DOHH2 (cell line): ENCODE results near the gene CHST3.
"Not testable (repeated sequence)": the region's sequence is repeated elsewhere in the genome, so short reads cannot be mapped to it uniquely, and the experiment has no call there.

Source experiments
- H3F3A ChIP-seq: fragments of 200-600 bp; sonication (generic), shearing (Covaris generic); 2 replicates; pipeline ENCODE4 v1.6.0; 2016; ENCODE audit warnings: antibody characterized with exemption, mild to moderate bottlenecking; ENCODE audit not compliant: control insufficient read depth, insufficient read depth
- H3K27ac ChIP-seq: fragments of 200-600 bp; sonication (generic); 2 replicates; pipeline ENCODE4 v1.5.1; 2014; ENCODE audit warnings: low read depth, mild to moderate bottlenecking, low read length, moderate library complexity
- H3K27me3 ChIP-seq: fragments of 200-600 bp; sonication (generic); 2 replicates; pipeline ENCODE4 v1.6.1; 2014; ENCODE audit warnings: mild to moderate bottlenecking, low read length, mixed read lengths; ENCODE audit not compliant: control insufficient read depth
- H3K36me3 ChIP-seq: fragments of 200-600 bp; sonication (generic); 2 replicates; pipeline ENCODE4 v1.6.1; 2014; ENCODE audit warnings: mild to moderate bottlenecking, low read length, moderate library complexity, mixed read lengths; ENCODE audit not compliant: control insufficient read depth
- H3K4me1 ChIP-seq: fragments of 200-600 bp; sonication (generic); 2 replicates; pipeline ENCODE4 v1.6.1; 2014; ENCODE audit warnings: mild to moderate bottlenecking, low read length, mixed read lengths; ENCODE audit not compliant: control insufficient read depth
- H3K4me2 ChIP-seq: fragments of 200-600 bp; sonication (generic); 2 replicates; pipeline ENCODE4 v1.6.0; 2014; ENCODE audit warnings: mild to moderate bottlenecking, low read length, moderate library complexity
- H3K4me3 ChIP-seq: fragments of 200-600 bp; sonication (generic); 2 replicates; pipeline ENCODE4 v1.5.1; 2014; ENCODE audit warnings: mild to moderate bottlenecking, low read length, mixed read lengths
- H3K79me2 ChIP-seq: fragments of 200-600 bp; sonication (generic); 2 replicates; pipeline ENCODE4 v1.6.1; 2014; ENCODE audit warnings: mild to moderate bottlenecking, low read length, mixed read lengths; ENCODE audit not compliant: control insufficient read depth
- H3K9me2 ChIP-seq: fragments of 200-600 bp; sonication (generic); replicated peaks from 2 replicates; pipeline ENCODE4 v1.6.1; 2014; ENCODE audit warnings: mild to moderate bottlenecking, low read length, mixed read lengths; ENCODE audit not compliant: control insufficient read depth
- H3K9me3 ChIP-seq: fragments of 200-600 bp; sonication (generic); 2 replicates; pipeline ENCODE4 v1.6.1; 2014; ENCODE audit warnings: antibody characterized with exemption, low read length, mixed read lengths; ENCODE audit not compliant: control insufficient read depth, insufficient read depth
- H4K20me1 ChIP-seq: fragments of 200-600 bp; sonication (generic); 2 replicates; pipeline ENCODE4 v1.6.0; 2014; ENCODE audit warnings: low read depth, mild to moderate bottlenecking, antibody characterized with exemption, low read length, moderate library complexity; ENCODE audit not compliant: control insufficient read depth, insufficient read depth
- EZH2phosphoT487 ChIP-seq: fragments of 200-600 bp; sonication (generic); IDR thresholded peaks from 2 replicates; pipeline ENCODE4 v1.6.1; 2017; ENCODE audit warnings: borderline replicate concordance, mild to moderate bottlenecking, antibody characterized with exemption, low read length, moderate library complexity, mixed read lengths
- TF ChIP-seq, protein P1 (sequence below): fragments of 200-600 bp; sonication (generic); IDR thresholded peaks from one replicate; pipeline ENCODE4 v1.5.1; 2014; ENCODE audit warnings: antibody characterized with exemption, mild to moderate bottlenecking, low read depth, low read length; ENCODE audit not compliant: poor library complexity, severe bottlenecking

CHST3 gene

DNA sequence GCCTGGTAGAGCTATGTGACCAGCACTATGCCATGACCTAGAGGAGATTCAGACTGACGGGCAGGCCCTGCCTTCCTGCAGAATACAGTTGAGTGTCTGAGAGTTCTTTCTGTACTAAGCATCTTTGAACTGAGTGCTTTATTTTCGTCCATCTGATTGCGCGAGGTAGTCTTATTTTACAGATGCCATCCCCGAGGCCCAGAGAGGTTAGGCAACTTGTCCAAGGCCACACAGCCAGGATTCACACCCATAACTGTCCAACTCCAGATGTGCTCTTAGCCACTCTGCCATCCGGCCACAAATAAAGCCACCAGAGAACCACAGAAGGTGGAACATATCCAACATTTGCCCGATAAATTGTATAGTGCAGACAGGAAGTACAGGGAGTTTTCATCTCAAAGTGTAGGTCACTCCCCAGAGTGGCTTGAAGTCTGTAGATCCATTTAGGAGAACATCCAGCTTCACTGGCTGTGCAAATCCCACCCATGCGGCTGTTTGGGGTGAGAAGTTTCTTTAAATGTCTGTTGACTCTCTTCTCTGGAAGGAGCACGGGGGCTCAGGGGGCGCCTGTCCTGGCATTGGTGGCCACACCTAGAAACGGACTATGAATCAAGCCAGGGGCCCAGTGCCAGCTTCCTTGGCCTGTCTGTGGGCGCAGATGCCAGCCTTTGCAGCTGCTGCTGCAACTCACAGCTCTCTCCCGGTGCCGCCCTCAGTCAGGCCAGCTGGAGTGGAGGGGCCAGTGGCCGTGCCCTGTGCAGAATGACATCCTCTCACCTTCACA is 11.1 kb downstream of the CHST3 start:
- no peak overlapping the region for H3K4me2 ChIP-seq
- no peaks in the 10 kb centered on the region for H3K4me1 ChIP-seq

DNA sequence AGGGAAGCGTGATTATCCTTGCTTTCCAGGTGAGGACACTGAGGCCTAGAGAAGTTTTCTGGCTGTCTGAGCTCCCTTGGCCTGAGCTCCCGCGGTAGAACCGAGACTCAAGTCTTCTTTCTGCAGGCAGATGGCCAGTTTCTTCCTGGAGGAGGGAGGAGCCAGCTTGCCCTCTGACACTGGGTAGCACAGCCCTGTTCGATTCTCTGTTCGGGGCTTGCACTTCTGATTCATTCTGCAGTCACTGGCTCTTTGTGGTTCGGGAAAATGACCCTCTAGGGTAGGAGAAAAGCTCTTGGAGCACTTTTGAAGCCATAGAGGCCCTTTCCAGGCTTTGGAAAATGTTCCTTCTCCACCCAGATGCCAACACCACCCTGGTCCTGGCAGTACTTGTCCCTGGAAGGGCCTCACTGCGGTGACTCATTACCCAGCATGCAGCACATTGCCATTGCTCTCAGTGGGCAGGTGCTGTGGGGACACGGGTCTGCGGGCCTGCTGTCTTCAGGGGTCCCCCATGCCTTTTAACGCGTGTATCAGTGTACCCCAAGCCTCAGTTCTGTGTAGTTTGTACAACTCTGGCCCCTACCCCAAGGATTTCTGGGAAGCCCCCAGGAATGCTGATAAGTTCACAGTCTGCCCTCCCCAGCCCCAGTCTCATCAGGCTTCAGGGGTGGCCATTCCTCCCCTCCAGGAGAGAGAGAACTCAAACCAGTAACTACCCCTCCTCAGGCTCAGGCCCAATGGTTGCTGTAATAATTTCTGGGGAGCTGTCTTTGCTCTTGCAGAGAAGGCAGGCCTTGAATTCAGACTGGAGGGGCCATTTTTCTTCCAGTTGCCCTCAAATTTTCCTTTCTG is 11.9 kb downstream of the CHST3 start:
- H3K4me2 ChIP-seq = no peak overlapping the region
- TF ChIP-seq, protein P1, sequence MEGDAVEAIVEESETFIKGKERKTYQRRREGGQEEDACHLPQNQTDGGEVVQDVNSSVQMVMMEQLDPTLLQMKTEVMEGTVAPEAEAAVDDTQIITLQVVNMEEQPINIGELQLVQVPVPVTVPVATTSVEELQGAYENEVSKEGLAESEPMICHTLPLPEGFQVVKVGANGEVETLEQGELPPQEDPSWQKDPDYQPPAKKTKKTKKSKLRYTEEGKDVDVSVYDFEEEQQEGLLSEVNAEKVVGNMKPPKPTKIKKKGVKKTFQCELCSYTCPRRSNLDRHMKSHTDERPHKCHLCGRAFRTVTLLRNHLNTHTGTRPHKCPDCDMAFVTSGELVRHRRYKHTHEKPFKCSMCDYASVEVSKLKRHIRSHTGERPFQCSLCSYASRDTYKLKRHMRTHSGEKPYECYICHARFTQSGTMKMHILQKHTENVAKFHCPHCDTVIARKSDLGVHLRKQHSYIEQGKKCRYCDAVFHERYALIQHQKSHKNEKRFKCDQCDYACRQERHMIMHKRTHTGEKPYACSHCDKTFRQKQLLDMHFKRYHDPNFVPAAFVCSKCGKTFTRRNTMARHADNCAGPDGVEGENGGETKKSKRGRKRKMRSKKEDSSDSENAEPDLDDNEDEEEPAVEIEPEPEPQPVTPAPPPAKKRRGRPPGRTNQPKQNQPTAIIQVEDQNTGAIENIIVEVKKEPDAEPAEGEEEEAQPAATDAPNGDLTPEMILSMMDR = no peak
- peaks cover 15% of the 10 kb centered on the region for H3K27me3 ChIP-seq
- H3K9me3 ChIP-seq = no peaks in the 10 kb centered on the region
- H3F3A ChIP-seq = no peaks in the 10 kb centered on the region
- no peaks in the 10 kb centered on the region for H3K36me3 ChIP-seq
- H4K20me1 ChIP-seq = no peaks in the 10 kb centered on the region
- no peaks in the 10 kb centered on the region for H3K4me1 ChIP-seq
- H3K9me2 ChIP-seq = no peaks in the 10 kb centered on the region
- H3K79me2 ChIP-seq = no peaks in the 10 kb centered on the region
- no peak overlapping the region for H3K4me3 ChIP-seq
- H3K27ac ChIP-seq = no peak overlapping the region

More for the DNA sequence above, 11.1 kb downstream of the CHST3 start:
- no peak overlapping the region for H3K27ac ChIP-seq
- no peaks in the 10 kb centered on the region for H3K36me3 ChIP-seq
- no peaks in the 10 kb centered on the region for H3K9me2 ChIP-seq
- H3K9me3 ChIP-seq = no peaks in the 10 kb centered on the region
- no peaks in the 10 kb centered on the region for H4K20me1 ChIP-seq
- H3K27me3 ChIP-seq = peaks cover 8% of the 10 kb centered on the region
- TF ChIP-seq, protein P1 = no peak
- TF ChIP-seq EZH2phosphoT487 = no peak
- H3K79me2 ChIP-seq = no peaks in the 10 kb centered on the region
- no peaks in the 10 kb centered on the region for H3F3A ChIP-seq
- H3K4me3 ChIP-seq = no peak overlapping the region

DNA sequence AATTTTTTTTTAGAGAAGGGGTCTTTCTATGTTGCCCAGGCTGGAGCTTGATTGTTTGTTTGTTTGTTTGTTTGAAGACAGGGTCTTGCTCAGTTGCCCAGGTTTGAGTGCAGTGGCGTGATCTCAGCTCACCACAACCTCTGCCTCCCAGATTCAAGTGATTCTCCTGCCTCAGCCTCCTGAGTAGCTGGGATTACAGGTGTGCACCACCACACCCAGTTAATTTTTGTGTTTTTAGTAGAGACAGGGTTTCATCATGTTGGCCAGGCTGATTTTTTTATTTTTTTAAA is 13.4 kb downstream of the CHST3 start:
- not testable (repeated sequence) for H3K79me2 ChIP-seq, H3K4me2 ChIP-seq, H3K4me1 ChIP-seq, H3K9me3 ChIP-seq, H3F3A ChIP-seq, H3K36me3 ChIP-seq, H3K4me3 ChIP-seq, H3K9me2 ChIP-seq, H4K20me1 ChIP-seq, H3K27ac ChIP-seq
- H3K27me3 ChIP-seq = peaks cover 30% of the 10 kb centered on the region

DNA sequence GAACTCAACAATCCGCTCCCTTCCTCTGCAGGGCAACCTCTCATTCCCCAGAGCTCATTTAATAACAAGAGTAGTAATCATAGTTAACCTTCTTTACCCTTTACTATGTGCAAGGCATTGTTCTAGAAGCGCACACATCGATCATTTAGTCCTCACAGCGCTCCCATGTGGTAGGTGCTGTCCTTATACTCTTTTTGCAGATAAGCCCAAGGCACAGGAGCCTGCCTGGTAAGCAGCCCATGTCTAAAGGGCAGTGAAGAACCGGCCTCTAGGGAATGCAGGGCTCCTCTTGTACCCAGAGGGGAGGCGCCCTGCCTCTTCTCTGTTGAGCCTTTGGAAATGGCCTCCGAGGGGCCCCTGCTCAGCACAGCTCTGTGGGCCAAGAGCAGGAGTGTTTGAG is 14.3 kb downstream of the CHST3 start:
- no peak overlapping the region for H3K4me3 ChIP-seq
- peaks cover 35% of the 10 kb centered on the region for H3K27me3 ChIP-seq
- H4K20me1 ChIP-seq = no peaks in the 10 kb centered on the region
- no peak overlapping the region for H3K4me2 ChIP-seq
- H3K9me2 ChIP-seq = no peaks in the 10 kb centered on the region
- H3F3A ChIP-seq = no peaks in the 10 kb centered on the region
- H3K79me2 ChIP-seq = no peaks in the 10 kb centered on the region
- no peaks in the 10 kb centered on the region for H3K4me1 ChIP-seq
- no peaks in the 10 kb centered on the region for H3K9me3 ChIP-seq
- H3K27ac ChIP-seq = no peak overlapping the region
- TF ChIP-seq, protein P1 = no peak
- no peak for TF ChIP-seq EZH2phosphoT487
- no peaks in the 10 kb centered on the region for H3K36me3 ChIP-seq
